GM19035 (cell line): Measurements from ENCODE around the gene MTERF4.

Experiments used
- ATAC-seq: cut with Tn5 transposase; IDR thresholded peaks from one replicate; pipeline ENCODE4 v1.9.1; 2021; ENCODE audit not compliant: unreplicated experiment

The MTERF4 gene

DNA sequence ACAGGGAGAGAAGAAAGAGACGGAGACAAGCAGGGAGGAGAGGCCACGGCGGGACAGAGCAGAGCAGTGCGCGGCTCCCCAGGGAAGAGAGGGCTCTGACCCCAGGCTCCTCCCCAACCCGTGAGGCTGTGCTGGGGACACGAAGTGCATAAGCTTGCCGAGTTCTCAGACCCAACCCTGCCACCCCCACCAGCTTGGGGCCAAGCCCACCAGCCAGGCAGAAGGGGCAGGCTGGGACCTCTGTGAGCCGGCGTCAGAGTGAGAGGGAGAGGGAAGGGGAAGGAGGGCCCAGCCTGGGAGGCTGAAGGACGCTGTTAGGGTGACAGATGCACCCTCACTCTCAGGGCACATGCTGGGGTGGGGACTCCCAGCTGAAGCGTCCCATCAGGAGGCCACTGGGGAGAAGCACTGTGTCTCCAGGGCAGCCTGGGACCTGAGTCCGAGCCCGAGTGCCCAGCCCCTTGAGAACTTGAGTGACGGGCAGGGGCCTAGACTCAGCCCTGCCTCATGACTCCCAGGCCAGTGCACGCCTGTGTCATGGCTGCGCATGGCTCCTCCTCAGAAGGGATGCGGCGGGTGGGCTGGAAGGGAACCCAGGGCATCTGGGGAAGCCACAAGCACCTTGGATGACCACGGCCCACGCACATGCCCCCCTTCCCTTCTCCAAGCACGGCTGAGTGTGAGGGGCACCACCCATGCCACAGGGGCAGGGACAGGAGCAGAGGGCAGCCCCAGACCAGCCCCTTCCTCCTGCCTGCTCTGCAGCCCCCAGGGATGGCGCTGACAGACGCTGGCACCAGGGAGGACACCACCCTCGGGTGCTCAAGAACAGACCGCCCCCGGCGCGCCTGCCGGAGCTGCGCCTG, 31.0 kb downstream of the MTERF4 start:
- ATAC-seq, result no peak

DNA sequence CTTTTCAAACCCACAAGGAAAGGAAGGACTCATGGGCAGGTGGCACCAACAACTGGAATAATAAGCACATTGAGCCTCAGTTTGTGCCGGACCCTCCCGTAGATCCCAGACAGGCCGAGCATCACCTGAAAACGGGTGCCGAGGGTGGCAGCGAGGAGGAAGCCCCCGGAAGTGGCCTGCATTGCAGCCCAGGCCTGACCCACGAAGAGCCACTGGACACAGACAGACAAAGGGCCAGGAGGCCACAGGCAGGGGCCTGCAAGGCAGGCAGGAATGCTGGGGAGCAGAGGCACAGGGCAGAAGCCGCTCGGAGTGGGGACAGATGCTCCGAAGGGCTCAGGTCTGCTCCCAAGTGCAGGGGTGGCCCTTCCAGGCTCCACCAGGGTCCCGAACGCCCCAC, 31.7 kb downstream of the MTERF4 start:
- ATAC-seq, result no peak

DNA sequence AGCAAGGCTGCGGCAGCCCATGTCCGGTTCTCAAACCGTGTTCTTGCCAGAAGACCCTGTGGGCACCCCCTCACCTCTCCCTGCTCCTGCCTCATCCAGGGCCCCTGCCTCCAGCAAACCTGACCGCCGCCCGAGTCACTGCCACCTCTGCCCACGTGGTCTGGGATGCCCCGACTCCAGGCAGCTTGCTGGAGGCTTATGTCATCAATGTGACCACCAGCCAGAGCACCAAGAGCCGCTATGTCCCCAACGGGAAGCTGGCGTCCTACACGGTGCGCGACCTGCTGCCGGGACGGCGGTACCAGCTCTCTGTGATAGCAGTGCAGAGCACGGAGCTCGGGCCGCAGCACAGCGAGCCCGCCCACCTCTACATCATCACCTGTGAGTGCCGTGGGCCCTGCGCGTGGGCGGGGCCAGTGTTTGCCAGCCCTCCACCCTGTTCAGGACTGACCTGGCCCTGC, 32.2 kb downstream of the MTERF4 start:
- ATAC-seq, result no peak

DNA sequence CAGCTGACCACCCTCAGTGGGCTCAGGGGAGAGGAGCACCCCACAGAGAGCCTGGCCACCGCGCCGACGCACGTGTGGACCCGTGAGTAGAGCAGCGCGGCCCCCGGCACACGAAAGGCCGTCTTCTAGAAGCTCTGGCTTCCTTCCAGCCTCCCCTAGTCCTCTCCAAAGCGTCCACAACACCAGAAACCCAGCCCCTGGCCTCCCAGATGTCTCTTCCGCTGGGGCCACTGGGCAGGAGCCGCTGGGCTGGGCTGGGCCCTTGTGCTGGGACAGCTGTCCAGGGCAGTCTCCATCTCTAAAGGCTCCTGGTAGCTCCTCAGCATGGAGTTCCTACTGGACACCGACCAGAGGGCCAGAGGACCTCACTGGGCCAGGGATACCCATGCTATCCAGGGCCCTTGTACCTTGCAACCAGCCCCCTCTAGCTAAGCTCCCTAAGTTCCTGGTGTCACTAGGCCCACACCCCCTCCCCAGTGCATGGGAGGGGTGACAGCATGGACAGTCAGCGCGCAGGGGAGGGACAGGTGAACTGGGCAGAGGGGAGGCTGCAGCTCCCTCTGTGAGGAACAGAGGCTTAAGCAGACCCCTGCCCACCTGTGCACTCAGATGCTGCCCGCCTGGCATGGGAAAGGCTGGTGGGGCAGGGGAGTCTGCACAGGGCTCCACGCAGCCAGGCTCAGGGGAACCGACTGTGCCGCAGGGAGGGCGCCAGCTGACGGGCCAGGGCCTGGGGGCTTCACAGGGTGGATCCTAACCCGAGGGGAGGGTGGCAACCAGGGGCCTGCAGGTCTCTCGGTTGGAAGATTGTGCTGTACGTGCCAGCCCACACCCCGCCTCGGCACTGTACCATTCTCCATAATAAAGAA, 32.9 kb downstream of the MTERF4 start:
- no peak for ATAC-seq

DNA sequence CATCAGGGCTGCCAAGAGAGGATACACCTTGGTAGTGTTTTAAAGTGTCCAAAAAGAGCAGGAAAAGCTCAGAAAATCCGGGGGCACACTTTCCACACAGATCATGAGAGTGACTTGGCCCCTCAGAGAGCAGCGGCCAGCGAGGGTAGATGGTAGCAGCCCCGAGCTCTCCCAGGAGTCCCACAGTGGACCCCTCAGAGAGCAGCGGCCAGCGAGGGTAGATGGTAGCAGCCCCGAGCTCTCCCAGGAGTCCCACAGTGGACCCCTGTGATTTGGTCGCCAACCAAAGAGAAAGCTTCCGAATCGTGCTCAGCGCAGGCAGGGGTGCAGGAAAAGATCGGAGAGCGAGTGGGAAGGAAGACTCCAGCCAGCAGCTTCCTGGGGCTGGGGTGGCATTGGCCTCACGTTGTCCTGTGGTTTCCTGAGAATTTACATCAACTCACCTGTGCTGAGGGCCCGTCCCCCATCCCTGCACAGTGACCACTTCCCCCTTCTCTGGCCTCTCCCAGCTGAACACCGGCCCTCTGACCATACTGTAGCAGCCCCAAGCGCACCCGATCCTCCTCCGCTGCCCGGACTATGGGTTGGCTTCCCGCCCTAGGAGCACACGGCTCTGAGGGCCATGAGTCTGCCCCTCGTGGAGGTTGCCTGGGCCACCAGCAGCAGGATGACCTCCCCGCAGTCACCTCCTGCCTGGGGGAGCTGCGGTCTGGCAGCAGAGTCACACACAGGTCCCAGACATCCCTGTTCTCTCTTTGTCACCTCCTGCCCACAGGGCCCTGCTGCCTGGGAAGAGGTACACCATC, 33.7 kb downstream of the MTERF4 start:
- no peak for ATAC-seq

DNA sequence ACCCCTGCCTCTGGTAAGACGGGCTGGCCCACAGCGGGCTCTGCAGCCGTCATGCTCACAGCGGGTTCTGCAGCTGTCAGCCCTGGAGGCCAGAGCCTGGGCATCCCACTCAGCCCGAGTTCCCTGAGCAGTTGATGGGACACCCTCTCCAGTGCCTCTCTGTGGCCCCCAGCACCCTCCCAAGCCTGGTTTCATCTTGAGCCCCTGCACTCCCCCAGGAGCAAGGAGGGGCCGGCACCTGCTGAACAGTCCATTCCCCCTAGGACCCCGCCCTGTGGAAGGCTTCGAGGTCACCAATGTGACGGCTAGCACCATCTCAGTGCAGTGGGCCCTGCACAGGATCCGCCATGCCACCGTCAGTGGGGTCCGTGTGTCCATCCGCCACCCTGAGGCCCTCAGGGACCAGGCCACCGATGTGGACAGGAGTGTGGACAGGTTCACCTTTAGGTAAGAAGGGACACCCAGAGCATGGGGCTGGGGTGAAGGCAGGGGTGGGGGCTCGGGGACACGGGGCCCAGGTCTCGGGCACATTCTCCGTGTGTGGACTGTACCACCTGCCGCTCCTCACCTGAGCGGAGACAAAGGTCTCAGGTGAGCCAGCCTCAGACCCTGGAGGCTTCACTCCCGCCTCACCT, 34.5 kb downstream of the MTERF4 start:
- no peak for ATAC-seq

DNA sequence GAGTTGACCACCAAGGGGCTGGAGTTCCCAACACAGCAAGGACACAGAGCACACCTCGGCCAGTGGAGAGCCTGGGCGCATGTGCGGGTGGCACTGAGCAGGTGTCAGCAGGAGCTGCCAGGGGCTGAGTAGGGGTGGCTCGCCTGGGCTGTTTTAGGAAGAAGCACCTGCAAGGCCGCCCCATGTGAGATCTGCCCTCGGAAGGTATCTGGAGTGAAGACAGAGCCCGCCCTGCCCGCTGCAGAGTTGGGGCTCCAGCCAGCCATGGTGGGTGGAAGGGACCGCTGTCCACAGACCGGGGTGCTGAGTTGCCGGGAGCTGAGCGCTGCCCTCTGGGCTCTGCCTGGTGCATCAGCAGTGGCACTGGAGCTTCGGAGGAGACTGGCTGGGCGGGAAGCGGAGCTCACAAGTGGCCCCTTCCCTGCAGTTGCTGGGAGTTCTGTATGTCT, 35.2 kb downstream of the MTERF4 start:
- ATAC-seq, result no peak

DNA sequence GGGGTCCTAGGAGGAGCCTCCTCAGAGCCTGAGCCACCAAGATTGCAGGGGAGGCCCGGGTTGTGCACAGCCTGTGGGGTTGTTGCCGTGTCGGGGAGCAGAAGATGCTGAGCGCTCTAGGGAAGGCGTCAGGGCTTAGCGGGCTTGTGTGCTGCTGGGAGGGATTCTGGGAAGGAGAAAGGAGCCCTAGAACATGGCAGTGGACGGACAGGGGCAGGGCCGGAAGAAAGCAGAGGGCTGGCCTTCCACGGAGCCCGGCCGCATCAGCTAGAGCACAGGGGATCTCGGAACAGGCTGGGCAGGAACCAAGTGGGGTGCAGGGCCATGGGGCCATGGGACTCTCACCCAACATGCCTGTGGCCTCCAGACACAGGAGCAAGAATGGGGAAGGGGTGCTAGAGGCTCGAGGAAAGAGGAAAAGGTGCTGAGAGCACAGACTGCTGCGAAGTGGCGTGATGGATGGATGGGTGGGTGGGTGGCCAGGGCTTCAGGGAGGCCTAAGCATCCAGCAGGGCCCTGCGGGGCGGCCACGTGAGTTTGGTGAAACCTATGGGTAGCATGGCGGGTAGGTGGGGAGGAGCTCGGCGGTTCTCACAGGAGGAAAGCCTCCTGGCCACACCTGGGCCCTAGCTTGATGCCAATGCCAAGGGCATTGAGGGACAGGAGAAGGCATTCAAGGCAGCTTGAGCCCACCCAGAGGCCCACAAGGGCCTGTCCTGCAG, 35.8 kb downstream of the MTERF4 start:
- ATAC-seq, result no peak

DNA sequence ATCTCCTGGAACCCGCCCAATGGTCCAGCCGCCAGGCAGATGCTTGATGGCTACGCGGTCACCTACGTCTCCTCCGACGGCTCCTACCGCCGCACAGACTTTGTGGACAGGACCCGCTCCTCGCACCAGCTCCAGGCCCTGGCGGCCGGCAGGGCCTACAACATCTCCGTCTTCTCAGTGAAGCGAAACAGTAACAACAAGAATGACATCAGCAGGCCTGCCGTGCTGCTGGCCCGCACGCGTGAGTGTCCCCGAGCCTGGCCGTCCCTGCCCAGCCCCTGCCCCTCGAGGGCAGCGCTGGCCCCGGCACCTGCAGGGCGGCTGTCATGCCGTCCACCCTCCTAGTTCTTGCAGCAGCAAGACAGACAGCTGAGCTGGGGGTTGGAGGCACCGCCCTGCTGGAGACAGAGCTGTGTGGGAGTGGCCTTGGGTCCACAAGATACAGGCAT, 36.7 kb downstream of the MTERF4 start:
- no peak for ATAC-seq

DNA sequence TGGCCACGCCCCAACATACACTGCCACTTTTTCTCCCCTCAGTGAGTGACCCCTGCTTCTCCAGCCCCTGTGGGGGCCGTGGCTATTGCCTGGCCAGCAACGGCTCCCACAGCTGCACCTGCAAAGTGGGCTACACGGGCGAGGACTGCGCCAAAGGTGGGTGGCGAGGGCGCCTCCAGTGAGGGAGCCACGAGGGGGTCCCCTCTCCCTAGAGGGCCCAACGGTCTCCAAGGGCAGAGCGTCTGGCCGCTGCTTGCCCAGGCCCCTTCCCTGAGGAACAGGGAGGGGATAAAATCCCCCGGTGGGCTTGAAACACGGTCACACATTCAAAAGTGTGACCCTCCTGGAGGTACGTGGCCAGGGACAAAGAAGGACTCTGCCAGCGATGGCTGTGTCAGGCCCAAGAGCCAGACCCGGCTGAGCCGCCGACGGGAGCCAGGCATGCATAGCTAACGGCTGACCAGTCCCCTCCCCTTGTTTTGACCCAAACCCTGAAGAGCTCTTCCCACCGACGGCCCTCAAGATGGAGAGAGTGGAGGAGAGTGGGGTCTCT, 37.2 kb downstream of the MTERF4 start:
- no peak for ATAC-seq

DNA sequence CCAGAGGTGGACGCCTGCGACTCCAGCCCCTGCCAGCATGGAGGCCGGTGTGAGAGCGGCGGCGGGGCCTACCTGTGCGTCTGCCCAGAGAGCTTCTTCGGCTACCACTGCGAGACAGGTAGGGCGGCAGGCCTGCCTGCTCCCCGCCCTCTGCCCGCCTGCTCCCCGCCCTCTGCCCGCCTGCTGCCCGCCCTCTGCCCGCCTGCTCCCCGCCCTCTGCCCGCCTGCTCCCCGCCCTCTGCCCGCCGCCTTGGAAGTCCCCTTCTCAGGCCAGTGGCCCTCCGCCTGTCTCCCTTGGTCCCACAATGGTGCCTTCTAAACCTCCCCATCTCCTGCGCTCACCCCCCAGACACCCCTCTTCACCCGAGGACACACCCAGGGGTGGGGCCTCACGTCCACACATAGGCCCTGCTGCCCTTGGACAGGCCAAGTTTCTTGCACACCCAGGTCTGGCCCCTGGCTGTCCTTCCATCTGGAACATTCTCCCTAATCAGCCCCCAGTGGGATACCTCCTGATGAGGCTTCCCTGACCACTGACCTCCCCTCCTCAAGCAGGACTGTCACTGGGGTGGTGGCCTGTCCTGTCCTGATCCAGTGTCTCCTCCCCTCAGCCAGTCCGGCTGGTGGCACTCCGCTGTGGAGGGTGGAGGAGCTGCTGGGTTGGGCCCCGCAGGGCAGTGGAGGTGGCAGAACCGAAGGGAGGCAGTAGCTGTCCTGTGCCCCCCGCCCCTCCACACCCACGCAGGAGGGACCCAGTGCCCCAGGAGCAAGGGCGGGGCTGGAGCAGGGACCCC, 37.9 kb downstream of the MTERF4 start:
- no peak for ATAC-seq

DNA sequence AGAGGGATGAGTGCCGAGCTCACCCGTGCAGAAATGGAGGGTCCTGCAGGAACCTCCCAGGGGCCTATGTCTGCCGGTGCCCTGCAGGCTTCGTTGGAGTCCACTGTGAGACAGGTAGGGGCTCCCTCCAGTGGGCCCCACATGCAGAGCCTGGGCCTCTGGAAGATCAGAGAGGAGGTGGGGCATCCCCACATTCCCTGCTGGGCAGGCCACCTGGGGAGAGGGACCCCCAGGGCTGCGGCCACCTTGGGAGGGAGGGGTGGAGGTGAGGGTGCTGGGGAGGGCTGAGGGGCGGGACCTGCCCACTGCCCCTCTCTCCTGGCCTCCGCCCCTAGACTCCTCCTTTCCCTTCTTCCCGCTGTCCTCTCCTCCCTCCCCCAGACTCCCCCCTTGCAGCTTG, 38.5 kb downstream of the MTERF4 start:
- ATAC-seq, result no peak

DNA sequence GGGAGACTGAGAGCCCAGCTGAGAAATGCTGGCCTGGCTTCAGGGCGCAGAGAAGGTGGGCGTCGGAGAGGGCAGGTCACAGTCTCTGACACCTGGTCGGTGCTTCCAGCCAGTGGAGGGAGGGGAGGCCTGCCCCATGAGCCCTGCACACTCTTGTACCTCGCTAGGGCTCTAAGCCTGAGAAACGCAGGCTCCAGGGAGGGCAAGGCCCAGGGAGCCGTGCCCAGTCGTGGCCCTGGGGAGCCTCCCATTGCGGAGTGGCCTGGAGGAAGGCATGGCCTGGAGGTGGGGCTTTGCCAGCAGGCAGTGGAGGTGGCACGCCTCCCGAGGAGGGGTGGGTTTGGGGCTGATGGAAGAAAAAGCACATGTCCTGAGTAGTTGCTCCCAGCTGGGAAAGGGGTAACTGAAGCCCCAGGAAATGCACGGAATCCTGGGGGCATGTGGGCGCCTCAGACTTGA, 39.0 kb downstream of the MTERF4 start:
- ATAC-seq, result no peak

DNA sequence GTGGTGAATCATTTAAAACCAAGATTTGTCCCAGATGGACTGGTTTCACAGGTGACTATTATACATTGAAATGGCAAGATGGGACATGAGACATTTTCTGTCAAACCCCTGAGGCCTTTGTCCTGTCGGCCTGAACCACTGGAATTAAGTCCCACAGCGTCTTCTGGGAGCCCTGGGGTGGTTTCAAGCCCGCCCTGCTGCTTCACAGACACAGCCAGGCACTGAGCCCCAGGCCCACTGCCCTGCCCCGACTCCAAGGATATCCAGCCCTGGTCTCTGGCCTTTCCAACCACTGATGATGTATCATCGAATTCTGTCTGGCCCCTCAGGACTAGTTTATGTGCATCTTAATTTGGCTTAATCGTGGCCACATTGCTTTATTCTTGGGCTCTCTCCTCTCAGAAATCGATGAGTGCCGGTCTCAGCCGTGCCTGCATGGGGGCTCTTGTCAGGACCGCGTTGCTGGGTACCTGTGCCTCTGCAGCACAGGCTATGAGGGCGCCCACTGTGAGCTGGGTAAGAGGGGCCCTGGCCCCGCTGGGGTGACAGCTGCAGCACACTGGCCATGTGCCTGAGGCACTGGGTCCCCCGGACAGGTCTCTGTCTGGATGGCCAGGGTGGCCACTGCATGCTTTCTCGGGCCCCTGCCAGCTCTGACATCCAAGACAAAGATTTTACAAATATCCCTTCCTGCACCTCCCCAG, 39.5 kb downstream of the MTERF4 start:
- ATAC-seq, result no peak

DNA sequence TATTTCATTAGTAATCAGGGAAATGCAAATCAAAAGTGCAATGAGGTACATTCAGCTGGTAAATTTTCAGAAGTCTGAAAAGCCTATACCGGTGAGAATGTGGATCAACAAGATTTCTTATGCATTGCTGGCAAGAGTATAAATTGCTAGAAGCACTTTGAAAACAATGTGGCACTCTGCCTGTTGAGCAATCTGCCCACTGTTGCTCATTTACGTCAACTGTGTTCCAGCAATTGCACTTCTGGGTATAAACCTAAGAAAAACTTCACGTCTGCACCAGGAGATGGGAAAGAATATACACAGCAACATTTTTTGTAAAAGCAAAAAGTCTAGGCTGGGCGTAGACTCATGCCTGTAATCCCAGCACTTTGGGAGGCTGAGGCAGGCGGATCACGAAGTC, 40.8 kb downstream of the MTERF4 start:
- no peak for ATAC-seq

DNA sequence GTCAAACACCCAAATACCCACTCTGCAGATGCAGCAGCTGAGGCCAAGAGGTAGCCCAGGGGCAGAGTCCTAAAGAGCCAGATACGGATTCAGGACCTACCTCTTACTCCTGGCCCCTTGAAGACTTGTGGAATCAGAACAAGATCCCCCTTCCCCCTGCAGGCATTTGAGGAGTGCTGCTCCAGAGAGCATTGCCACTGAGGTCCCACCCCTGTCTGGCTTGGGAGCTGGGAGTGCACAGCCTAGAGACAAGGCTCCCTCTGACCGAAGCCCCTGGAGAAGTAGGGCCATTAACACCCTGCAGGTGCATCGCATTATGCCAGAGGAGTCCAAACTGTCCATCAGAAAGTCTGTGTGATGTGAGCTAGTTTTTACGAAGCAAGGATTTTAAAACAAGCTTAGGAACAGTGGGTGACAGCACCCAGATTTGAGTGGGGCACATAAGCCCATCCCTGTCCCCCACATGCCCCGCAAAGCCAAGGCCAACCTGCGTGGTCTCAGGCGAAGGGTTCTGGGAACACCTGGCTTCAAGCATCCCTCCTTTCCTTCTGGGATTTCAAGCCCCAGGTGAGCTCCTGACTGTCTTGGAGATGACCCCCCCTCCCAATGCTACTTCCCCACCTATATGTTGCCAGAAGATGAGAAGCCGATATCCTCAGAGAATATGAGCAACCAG, 48.4 kb downstream of the MTERF4 start:
- no peak for ATAC-seq

DNA sequence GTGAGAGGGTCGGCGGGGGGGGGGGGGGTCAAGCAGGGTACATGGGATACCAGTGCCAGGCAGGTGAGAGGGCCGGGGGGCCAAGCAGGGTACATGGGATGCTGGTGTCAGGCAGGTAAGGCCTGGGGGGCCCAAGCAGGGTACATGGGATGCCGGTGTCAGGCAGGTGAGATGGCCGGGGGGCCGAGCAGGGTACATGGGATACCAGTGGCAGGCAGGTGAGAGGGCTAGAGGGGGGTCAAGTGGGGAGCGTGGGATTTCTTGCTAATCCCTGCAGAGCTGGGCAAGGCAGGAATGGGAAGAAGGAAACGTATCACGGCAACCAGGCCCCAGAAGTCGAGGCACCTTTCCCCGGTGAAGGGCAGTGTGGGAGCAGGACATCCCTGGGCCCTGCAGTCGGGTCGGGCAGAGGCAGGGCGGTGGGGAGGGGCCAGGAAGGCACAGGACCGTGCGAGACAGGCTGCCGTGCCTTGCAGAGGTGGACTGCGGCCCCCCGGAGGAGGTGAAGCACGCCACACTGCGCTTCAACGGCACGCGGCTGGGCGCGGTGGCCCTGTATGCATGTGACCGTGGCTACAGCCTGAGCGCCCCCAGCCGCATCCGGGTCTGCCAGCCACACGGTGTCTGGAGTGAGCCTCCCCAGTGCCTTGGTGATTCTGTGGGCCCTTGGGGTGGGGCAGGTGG, 49.3 kb downstream of the MTERF4 start:
- no peak for ATAC-seq
